Stimulated activated CD4-positive, alpha-beta T cell treated with anti-CD3 and anti-CD28 coated beads, TNF-alpha, amount 100 ng/mL, for 48 hours (primary cell): ENCODE results near the gene POU4F2.

ENCODE experiments used
- DNase-seq, 3 donors: peaks; one replicate each; pipeline ENCODE4 v3.0.0-alpha.2; 2020; ENCODE audit warnings: low read depth in 3 of 3

POU4F2 gene, protein sequence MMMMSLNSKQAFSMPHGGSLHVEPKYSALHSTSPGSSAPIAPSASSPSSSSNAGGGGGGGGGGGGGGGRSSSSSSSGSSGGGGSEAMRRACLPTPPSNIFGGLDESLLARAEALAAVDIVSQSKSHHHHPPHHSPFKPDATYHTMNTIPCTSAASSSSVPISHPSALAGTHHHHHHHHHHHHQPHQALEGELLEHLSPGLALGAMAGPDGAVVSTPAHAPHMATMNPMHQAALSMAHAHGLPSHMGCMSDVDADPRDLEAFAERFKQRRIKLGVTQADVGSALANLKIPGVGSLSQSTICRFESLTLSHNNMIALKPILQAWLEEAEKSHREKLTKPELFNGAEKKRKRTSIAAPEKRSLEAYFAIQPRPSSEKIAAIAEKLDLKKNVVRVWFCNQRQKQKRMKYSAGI

DNA sequence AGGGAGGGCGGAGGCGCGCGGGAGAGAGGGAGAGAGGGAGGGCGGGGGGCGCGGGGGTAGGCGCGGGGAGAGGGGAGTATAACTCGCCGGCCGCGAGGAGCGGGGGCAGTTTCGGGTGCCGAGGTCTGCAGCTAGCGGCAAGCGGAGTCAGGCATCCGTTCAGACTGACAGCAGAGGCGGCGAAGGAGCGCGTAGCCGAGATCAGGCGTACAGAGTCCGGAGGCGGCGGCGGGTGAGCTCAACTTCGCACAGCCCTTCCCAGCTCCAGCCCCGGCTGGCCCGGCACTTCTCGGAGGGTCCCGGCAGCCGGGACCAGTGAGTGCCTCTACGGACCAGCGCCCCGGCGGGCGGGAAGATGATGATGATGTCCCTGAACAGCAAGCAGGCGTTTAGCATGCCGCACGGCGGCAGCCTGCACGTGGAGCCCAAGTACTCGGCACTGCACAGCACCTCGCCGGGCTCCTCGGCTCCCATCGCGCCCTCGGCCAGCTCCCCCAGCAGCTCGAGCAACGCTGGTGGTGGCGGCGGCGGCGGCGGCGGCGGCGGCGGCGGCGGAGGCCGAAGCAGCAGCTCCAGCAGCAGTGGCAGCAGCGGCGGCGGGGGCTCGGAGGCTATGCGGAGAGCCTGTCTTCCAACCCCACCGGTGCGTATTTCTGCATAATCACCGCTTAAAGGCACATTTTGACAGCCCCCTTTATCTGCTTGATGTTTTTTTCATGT is at the start of gene POU4F2:
POU4F2 (plus strand) TSS at position 108 of the 720 bp plus-strand sequence; CDS start at position 356, 248 bp downstream.
- peak in 1 of 3 donors; percentile 12 for DNase-seq

DNA sequence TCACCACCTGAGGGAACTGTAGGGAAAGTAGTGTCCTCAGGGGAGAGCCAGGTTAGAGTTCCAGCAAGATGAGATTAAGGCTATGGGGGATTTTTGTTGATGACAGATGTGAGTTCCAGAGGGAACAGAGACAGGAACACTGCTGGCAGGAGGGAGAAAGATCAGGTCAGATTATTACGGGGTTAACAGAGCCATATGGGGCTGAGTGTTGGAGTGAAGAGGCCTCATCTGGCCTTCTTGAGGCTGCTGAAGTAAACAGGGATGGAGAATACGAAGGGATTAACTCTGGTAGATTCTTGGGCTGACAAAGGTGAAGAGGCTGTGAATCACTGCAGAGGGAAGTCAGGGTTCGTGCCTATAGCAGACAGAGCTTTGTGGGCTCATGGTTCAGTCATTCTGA is 47.9 kb upstream of the POU4F2 start:
- DNase-seq, result no peak

DNA sequence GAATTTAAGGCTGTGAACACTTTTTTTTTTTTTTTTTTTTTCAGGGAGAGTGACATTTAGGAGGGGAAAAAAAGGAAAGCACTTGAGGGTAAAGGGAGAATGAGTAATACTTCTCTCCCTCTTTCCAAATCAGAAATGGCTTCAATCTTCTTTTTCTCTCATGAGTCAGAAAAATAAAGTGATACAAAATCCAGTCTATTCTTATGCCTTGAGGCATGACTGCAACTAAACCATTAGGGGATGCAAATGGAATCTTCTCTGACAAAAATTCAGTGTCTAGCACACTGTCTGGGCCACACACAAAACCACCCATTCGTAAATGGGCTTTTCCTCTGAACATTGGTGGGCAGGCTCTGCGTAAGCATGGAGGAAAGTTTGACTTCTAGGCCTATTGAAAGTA is 46.7 kb upstream of the POU4F2 start:
- DNase-seq, result no peak

DNA sequence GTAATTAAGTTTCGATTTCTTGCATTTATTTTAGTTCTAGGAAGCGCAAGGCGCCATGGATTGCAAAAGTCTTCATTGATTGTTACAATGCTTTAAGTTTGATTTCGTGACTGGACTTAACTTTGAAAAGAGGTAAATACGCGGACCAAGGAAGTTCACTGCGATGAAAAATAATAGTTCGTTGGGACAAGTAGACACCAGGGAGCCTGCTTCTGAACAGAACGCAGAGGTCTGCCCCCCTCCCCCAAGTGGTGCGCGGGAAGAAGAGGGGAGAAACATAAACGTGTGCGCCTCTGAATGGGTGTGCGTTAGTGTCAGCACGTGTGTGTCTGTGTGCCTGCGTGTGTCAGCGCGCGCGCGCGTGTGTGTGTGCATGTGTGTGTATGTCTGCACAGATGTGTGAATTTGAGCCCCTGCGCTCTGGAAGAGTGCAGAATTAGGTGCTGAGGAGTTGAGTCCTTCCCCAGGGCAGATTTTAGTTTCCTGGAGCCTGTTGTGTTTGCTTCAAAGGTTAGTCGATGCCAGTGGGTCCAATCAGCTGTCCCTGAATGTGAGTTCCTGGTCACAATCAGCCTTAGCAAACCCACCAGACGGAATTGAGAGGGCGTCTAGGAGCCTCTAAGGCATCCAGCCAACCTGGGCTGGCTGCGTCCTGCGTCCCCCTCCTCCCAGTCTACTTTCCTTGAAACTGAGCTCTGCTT is 5.8 kb upstream of the POU4F2 start:
- no peak for DNase-seq

DNA sequence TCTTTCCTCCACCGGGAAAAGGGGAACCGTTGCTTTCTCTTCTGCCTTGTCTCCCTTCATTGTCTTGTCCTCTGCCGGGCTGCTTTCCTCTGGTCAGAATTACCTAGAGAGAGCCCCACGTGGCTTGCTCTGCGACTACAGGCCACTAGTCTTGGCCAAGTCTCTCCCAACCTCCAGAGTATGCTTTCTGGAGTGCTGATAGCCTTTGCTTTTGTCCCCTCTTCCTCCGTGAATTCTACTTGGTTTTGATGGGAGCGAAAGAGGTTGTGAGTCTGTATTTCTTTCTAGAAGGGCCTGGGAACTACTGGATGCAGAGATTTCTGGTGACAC is 5.3 kb upstream of the POU4F2 start:
- DNase-seq, result no peak

DNA sequence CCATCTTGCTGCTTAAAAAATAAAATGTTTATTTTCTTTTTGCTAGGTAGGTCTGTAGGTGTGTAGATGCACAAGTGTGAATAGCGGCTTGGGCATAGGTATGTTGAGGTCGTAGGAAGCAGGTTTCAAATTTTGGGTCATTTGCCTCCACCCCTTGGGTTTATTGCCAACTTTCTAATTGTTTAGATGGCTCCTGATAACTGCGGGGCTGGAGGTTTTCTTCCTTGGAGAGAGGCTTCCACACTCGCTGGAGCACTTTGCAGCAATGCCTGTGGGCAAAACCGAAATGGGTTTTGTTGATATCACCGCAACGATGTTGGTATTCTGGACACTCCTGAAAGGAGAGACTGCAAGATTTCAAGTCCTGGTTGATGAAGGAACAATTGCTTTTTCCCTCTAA is 3.9 kb upstream of the POU4F2 start:
- DNase-seq, result no peak

DNA sequence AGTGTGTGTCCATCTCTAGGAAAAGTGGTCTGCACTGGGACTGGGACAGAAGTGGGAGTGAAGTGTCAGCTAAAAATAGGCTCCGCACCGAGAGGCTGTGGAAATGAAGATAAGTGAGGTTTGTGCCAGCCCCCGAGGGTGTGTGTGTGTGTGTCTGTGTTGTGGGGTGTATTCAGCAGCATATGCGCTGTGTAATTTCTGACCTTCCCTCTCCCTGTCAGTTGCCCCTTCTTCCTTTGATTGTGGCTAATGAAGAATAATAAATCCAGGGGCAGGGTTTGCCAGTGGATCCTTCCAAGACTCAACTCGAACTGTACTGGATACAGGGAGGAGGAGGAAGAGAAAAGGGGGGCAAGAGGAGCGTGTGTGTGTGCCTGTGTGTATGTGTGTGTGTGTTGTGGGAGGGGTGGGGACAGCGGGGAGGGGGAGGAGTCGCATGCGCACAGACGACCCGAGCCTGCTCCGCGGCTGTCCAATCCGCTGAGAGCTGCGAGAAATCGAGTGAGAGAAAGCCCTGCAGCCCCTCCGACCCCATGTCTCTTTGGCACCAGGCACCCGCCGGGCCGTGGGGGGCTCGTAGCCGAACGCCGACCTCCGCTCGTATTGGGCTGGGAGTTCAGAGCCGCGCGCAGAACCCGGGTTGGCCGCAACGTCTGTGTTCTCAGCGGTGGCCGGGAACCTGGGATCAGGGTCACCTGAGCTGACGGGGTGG is 916 bp upstream of the POU4F2 start:
- DNase-seq, result no peak

DNA sequence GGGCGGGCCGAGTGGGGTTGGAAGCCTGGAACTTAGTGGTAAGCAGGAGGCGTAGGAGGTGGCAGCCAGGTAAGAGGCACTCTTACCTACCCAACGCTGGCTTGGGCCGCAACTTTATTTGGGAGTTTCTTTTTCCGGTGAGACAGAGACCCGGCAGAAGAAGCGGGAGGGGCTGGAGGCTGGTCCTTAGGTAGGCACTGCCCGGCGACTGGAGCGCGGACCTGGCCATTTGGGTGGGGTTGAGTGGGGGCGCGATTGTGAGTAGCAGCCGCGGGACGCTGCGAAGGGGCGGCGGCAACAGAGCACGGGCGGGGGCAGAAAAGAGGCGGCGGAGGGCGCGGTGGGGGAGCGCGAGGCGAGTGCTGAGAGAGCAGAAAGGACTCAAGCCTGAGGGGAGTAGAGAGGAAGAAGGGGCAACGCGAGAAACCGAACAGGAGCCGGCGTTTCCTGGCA is 334 bp upstream of the POU4F2 start:
- no peak for DNase-seq

DNA sequence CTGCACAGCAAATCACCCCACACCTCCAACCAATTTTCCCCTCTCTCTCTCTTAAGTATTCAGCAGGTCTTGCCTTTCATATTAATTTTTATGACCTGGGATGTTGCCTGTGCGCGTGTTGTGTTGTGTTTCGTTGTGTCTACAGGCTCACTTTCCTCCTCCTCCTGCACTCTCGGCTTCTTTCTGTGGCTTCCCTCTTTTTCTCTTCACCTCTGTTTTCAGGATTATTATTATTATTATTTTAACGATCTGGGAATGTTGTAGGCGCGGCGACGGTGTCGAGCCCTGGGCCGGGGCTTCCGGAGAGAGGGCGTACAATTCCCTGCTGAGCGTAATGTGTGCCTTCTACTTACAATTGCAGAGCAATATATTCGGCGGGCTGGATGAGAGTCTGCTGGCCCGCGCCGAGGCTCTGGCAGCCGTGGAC is 826 bp downstream of the POU4F2 start:
- no peak for DNase-seq

DNA sequence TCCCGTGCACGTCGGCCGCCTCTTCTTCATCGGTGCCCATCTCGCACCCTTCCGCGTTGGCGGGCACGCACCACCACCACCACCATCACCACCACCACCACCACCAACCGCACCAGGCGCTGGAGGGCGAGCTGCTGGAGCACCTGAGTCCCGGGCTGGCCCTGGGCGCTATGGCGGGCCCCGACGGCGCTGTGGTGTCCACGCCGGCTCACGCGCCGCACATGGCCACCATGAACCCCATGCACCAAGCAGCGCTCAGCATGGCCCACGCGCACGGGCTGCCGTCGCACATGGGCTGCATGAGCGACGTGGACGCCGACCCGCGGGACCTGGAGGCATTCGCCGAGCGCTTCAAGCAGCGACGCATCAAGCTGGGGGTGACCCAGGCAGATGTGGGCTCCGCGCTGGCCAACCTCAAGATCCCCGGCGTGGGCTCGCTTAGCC is 1.4 kb downstream of the POU4F2 start:
- DNase-seq, result no peak

DNA sequence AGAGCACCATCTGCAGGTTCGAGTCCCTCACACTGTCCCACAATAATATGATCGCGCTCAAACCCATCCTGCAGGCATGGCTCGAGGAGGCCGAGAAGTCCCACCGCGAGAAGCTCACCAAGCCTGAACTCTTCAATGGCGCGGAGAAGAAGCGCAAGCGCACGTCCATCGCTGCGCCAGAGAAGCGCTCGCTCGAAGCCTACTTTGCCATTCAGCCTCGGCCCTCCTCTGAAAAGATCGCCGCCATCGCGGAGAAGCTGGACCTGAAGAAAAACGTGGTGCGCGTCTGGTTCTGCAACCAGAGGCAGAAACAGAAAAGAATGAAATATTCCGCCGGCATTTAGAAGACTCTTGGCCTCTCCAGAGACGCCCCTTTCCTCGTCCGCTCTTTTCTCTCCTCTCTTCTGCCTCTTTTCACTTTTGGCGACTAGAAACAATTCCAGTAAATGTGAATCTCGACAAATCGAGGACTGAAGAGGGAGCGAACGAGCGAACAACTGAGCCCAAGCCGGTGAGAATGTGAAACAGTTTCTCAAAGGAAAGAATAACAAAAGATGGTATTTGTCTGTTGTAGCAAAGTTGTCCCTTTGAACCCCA is 1.9 kb downstream of the POU4F2 start:
- no peak for DNase-seq

DNA sequence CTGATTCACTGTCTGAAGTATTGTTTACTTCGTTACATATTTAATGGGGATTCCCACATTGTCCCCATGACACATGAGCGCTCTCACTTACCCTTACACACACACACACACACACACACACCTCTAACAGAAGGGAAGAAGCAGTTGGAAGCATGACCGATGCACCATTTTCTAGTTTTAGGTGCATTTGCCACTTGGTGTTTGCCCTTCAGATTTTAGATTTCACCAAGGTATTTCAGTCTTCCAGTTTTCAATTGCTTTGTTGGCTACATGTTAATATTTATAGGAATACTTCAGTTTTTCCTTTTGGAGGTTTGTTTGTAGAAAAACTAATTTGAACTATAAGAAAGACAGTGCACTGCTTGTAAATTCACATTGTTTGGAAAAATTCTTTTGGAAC is 3.1 kb downstream of the POU4F2 start:
- DNase-seq, result no peak

DNA sequence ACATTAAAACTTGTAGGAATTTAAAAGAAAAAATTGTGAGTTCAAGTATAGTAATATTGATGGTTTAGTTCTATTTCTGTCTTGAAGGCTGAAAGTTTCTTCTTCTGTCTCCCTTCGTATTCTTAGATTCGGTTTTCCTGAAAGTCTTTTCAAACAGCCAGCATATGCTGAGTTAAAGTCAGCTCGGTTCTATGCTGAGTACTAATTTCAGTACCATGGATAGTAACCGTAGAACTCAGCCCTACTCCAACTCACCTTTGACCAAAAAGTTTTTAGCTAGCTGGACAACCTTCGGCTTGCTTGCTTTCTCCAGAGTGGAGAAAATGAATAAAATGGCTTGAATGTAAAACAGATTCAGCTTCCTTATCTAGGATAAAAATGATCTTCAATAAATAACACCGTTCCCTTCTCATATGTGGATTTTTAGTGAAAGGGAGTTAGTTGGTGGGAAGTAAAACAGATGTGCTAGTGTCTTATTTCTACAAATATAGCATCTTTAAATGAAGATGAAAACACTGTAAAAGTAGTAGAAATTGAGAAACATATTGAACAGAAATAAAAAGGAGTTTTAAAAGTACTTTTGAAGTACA is 5.2 kb downstream of the POU4F2 start:
- DNase-seq, result no peak

DNA sequence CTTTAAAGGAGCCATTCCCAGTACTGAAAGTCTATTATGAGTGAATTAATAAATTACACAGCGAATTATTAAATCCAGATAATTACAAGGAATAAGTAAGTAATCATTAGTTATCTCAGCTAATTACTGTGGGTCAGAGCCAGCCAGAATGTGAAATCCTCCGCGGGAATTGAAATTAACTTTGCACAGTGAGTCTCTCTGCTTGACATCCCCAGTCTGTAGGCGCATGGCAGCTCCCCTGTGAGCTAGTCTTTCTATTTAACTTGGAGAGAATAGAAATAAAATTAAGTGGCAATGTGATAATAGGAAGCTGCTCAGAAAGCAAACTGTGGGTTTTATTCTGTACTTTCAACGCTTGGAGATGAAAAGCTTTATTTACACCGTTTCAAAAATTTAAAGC is 7.2 kb downstream of the POU4F2 start:
- no peak for DNase-seq

DNA sequence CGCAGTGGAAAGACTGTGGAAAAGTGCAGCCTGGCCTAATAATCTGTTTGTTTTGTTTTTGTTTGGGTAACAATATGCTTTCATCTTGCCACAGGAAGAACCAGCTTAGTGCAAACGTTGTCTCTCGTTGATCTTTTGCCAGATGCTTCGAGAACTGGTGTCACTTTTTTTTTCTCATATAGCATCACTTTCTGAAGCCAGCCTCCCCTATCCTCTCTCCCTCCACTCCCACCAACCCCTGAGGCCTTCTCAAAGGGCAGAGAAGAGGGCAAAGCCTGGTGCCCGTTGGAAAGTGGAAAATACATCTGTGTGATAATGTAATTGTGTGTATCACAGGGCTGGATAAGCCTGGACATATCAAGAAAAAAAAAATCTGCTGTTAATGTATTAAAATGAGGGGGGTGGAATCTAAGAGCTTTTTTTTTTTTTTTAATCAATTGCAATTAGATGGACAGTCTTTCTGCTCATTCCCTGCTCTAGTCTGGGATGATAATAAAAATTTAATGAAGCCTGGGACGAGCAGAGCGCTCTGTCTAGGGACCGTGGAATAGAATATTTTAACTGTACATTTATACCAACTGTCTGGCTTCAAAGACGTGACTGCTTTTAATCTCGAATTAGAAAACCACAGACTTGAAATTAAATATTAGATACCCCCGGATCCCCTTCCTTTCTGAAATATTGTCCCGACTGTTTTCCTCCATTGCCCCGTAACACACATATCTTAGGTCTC is 8.1 kb downstream of the POU4F2 start:
- DNase-seq, result no peak

DNA sequence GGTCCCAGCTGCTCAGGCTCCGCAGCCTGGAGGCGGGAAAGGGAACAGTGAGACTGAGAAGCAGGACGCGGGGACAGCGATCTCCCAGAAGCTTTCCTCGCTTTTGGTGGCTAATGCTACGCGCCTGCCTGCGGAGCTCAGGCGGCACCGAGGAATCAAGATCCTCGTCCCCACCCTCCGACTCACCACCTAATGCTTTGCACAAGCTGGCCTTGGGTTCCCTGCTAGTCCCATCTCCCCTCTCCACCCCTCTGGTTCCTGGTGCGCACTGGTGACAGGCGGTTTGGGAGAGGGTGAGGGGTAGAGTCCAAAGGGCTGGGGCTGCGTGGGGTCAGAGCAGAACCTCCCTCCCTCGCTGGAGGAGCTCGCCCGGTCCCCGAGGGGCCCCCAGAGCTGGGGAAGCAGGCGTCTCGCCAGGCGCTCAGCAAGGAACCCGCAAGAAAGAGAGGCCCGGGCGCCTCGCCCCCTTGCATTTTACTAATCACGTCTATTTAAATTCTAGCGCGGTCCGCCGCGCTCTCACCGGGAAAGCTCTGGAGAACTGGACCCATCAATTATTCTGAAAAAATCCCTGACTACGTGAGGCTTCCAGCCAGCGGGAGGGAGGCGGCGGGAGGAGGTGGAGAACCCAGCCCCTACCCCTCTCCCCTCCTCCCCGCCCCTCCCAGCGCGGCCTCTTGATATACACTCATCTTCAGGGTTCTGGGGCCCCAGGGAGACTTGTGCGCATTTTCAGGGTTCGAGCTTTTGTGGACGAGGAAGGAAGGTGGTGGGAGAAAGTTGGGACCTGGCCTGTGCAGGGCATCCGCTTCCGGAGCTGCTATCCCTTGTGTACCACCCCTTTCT is 9.1 kb downstream of the POU4F2 start:
- DNase-seq, result no peak

DNA sequence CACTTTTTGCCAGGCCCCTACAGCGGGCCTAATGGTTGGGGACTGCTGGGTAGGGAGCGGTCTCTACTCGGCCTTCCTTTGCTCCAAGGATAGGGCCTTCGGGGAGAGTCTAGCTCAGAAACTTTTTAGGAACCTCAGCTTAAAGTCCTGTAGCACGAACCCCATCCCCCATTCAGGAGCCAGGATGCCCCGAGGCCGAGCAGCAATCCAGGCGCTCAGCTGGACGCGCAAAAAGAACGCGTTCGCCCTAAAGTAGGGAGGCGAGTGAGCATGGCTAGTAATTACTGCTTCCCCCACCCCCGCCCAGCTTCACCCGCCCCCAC is 9.7 kb downstream of the POU4F2 start:
- no peak for DNase-seq

DNA sequence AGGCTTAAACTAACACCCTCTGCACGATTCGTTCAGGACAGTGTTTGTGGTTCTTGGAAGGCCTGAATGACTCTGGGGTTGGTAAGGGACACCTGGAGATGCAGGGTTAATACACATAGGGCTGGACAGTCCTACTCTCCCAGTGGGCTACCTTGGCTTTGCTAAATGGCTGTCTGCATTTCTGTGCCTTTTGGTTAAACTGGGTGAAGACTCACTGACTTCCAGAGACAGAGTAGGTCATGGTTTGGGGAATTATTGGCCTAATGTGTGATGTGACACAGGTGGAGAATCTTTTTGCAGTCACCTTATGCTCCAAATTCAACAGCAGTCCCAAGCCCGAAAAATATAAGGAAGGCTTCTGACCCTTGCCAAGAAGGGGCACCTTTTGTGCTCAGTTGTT is 10.5 kb downstream of the POU4F2 start:
- no peak for DNase-seq

DNA sequence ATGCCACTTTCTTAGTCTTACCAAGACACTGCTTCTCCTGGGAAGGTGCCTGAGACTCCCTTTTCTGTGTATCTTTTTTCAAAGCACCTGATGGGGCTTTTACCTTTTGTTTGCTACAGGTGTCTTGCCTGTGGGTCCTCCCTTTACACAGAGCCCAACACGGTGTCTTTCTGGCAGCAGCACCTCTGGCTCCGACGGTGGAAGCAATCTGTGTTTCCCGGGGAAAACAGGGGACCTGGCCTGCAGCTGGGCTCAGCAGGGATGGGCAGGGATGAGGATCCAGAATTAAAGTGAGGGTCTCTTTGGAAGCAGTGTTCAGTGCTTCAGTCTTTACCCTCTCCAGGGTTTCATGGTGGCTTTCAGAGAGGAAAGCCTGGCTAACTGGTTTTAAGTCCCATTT is 11.3 kb downstream of the POU4F2 start:
- no peak for DNase-seq
